Endodermal cell (in vitro differentiated cells): ENCODE data around the gene PLEKHA6. TPM values are rescaled to one million over a fixed set of nuclear protein-coding genes. Genes with fewer than 3 reads are reported as not detected.

Experiments
- DNase-seq: peaks from one replicate; pipeline ENCODE4 v3.0.0-alpha.2; 2017
- H3K27ac ChIP-seq: 2 replicates; pipeline ENCODE4 v1.5.1; 2013; ENCODE audit warnings: mild to moderate bottlenecking, low read depth, low read length, moderate library complexity
- H3K27me3 ChIP-seq: 2 replicates; pipeline ENCODE4 v1.6.1; 2013; ENCODE audit warnings: mild to moderate bottlenecking, low read length, moderate library complexity; ENCODE audit not compliant: insufficient read depth, control insufficient read depth, poor library complexity, severe bottlenecking
- H3K36me3 ChIP-seq: 2 replicates; pipeline ENCODE4 v1.7.0; 2013; ENCODE audit warnings: mild to moderate bottlenecking, low read length, moderate library complexity; ENCODE audit not compliant: control insufficient read depth, insufficient read depth
- H3K4me1 ChIP-seq: one replicate; pipeline ENCODE4 v1.7.0; 2013; ENCODE audit warnings: low read length; ENCODE audit not compliant: control insufficient read depth, insufficient read depth
- H3K4me3 ChIP-seq: 2 replicates; pipeline ENCODE4 v1.5.1; 2013; ENCODE audit warnings: mild to moderate bottlenecking, low read length, moderate library complexity
- H3K9ac ChIP-seq: 2 replicates; pipeline ENCODE4 v1.6.1; 2013; ENCODE audit warnings: mild to moderate bottlenecking, low read length, moderate library complexity; ENCODE audit not compliant: poor library complexity, severe bottlenecking; ENCODE audit errors: extremely low read depth
- H3K9me3 ChIP-seq: 2 replicates; pipeline ENCODE4 v1.6.1; 2013; ENCODE audit warnings: mild to moderate bottlenecking, low read length, moderate library complexity; ENCODE audit not compliant: control insufficient read depth
- H3K27ac Mint-ChIP-seq: 2 replicates; pipeline ENCODE4 v1.8.0; 2020; ENCODE audit warnings: mixed read lengths
- H3K27me3 Mint-ChIP-seq: 2 replicates; pipeline ENCODE4 v1.8.0; 2021; ENCODE audit warnings: mild to moderate bottlenecking, mixed read lengths; ENCODE audit not compliant: insufficient read depth
- H3K36me3 Mint-ChIP-seq: 2 replicates; pipeline ENCODE4 v1.8.0; 2020; ENCODE audit warnings: low read depth, mixed read lengths
- H3K4me1 Mint-ChIP-seq: 2 replicates; pipeline ENCODE4 v1.8.0; 2020; ENCODE audit warnings: mixed read lengths
- H3K4me3 Mint-ChIP-seq: 2 replicates; pipeline ENCODE4 v1.8.0; 2020; ENCODE audit warnings: mild to moderate bottlenecking, moderate library complexity, mixed read lengths
- H3K9me3 Mint-ChIP-seq: 2 replicates; pipeline ENCODE4 v1.8.0; 2020; ENCODE audit warnings: mild to moderate bottlenecking, mixed read lengths
- WGBS, 2 experiments: methylation state at CpG; one replicate each; pipeline versions ENCODE4 v1.1.5 to v1.1.7; 2013; ENCODE audit warnings: missing lambda C conversion rate in 2 of 2, mixed read lengths in 1 of 2; ENCODE audit not compliant: insufficient coverage in 1 of 2, insufficient read length in 1 of 2; 5-methylcytosine and 5-hydroxymethylcytosine counted together
- total RNA-seq, 2 donors: library from RNA; stranded (reverse); fragmentation: NEBNext Ultra II Directional in 1 of 2; extraction: Animal tissue kit (Norgen Biotek cat#: 25700) in 1 of 2; gene quantifications; 2 replicates in 1 of 2; 3 replicates in 1 of 2; pipeline ENCODE4 v1.2.1, GENCODE V29; 2021
- TF ChIP-seq, protein P1 (sequence below): fragments of 200-600 bp; sonication (generic); conservative IDR thresholded peaks from 2 replicates; pipeline ENCODE4 v1.5.0; 2021; ENCODE audit warnings: antibody characterized with exemption, mild to moderate bottlenecking

Gene PLEKHA6
- total RNA-seq, 2 donors from 2014 or later = 37.0 to 43.3 TPM

DNA sequence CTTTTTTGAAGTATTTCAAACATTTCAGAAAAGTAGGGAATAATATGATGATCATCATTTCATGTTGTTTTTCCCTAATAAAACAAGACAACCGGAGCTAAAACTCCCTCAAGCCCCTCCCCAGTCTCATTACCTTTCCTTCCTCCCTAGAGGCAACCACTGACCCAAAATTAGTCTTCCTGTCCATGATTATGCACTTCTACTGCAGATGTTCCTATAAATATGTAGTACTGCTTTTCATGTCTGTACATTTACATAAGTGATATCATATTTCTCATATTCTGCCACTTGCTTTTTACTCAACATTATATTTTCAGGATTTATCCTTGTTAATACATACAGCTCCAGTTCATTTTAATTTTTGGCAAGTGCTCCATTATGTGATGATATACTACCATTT, 87.2 kb downstream of the PLEKHA6 start:
- Histone ChIP-seq H3K4me1 (peaks cover 10% of the 10 kb centered on the region), H3K27me3 (no peaks in the 10 kb centered on the region), H3K36me3 (peaks cover 33% of the 10 kb centered on the region), H3K9ac (no peak overlapping the region), H3K4me3 (no peak overlapping the region), H3K27ac (no peak overlapping the region), H3K9me3 (no peaks in the 10 kb centered on the region)
- no peak for DNase-seq
- Mint-ChIP-seq H3K4me3 (no peak overlapping the region), H3K27ac (no peak overlapping the region), H3K4me1 (peaks cover 16% of the 10 kb centered on the region), H3K27me3 (no peaks in the 10 kb centered on the region), H3K36me3 (peaks cover 14% of the 10 kb centered on the region), H3K9me3 (no peaks in the 10 kb centered on the region)
- TF ChIP-seq, protein P1, sequence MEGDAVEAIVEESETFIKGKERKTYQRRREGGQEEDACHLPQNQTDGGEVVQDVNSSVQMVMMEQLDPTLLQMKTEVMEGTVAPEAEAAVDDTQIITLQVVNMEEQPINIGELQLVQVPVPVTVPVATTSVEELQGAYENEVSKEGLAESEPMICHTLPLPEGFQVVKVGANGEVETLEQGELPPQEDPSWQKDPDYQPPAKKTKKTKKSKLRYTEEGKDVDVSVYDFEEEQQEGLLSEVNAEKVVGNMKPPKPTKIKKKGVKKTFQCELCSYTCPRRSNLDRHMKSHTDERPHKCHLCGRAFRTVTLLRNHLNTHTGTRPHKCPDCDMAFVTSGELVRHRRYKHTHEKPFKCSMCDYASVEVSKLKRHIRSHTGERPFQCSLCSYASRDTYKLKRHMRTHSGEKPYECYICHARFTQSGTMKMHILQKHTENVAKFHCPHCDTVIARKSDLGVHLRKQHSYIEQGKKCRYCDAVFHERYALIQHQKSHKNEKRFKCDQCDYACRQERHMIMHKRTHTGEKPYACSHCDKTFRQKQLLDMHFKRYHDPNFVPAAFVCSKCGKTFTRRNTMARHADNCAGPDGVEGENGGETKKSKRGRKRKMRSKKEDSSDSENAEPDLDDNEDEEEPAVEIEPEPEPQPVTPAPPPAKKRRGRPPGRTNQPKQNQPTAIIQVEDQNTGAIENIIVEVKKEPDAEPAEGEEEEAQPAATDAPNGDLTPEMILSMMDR = no peak
- 47% methylated on average over 1 of the region's 1 CpG; no CpG with 5 or more reads in 1 of the 2 experiments for WGBS, 2 experiments

DNA sequence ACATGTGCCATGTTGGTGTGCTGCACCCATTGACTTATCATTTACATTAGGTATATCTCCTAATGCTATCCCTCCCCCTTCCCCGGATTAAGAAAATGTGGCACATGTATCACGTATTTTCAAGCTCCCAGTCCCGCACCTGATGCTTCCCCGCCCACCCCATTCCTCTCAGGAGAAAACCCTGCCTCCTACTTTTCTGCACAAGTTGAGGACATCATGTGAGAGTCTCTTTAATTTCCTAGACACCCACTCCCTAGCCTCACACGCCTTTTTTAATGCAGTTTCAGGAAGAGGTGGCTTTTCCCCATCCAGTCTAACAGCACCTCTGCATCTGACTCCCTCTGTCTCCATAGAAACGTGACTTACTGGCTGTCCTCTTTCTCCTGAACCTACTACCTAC, 87.8 kb downstream of the PLEKHA6 start:
- peaks cover 16% of the 10 kb centered on the region for H3K36me3 Mint-ChIP-seq
- Histone ChIP-seq H3K9ac (no peak overlapping the region), H3K27me3 (no peaks in the 10 kb centered on the region), H3K27ac (no peak overlapping the region), H3K9me3 (no peaks in the 10 kb centered on the region), H3K4me3 (no peak overlapping the region), H3K36me3 (peaks cover 35% of the 10 kb centered on the region), H3K4me1 (peaks cover 10% of the 10 kb centered on the region)
- DNase-seq = no peak
- H3K27ac Mint-ChIP-seq = no peak overlapping the region
- TF ChIP-seq, protein P1 = no peak
- 87 to 94% methylated on average over 5 to 6 of the region's 6 CpGs for WGBS, 2 experiments
- H3K4me1 Mint-ChIP-seq = peaks cover 20% of the 10 kb centered on the region
- H3K9me3 Mint-ChIP-seq = no peaks in the 10 kb centered on the region
- H3K27me3 Mint-ChIP-seq = no peaks in the 10 kb centered on the region
- H3K4me3 Mint-ChIP-seq = no peak overlapping the region

DNA sequence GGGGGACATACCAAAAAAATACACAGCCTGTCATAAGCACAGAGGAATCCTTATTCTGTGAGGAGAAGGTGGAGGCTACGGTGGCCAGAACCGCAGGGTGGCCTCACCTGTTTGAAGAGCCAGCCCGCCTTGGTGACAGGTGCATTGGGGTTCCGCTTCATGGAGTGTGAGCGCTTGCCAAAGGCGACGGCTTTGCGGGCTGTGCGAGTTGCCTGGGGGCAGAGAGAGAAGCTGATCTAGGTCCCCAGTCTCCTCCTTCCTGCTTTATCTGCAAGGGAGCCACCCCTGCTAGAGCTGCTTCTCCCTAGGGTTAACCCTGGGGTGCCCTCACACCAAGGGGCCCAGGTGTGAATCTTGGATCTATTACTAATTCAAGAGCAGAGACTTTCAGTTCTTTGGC, 91.6 kb downstream of the PLEKHA6 start:
- 87 to 92% methylated on average over 9 of the region's 9 CpGs for WGBS, 2 experiments
- H3K27ac ChIP-seq = no peak overlapping the region
- H3K9me3 Mint-ChIP-seq = no peaks in the 10 kb centered on the region
- no peak overlapping the region for H3K4me3 Mint-ChIP-seq
- H3K4me3 ChIP-seq = no peak overlapping the region
- peaks cover 25% of the 10 kb centered on the region for H3K4me1 Mint-ChIP-seq
- H3K27me3 Mint-ChIP-seq = no peaks in the 10 kb centered on the region
- H3K36me3 Mint-ChIP-seq = peaks cover 45% of the 10 kb centered on the region
- peaks cover 29% of the 10 kb centered on the region for H3K36me3 ChIP-seq
- TF ChIP-seq, protein P1 = no peak
- H3K9ac ChIP-seq = no peak overlapping the region
- peaks cover 9% of the 10 kb centered on the region for H3K4me1 ChIP-seq
- no peaks in the 10 kb centered on the region for H3K27me3 ChIP-seq
- H3K9me3 ChIP-seq = no peaks in the 10 kb centered on the region
- no peak overlapping the region for H3K27ac Mint-ChIP-seq
- DNase-seq = no peak
